Stimulated activated CD4-positive, alpha-beta T cell treated with anti-CD3 and anti-CD28 coated beads, Interleukin-2, amount 100 ng/mL, for 4 hours (primary cell): ENCODE measurements around the gene CYP24A1.
A peak's percentile ranks its signal among the peaks of the same experiment; 100 is the strongest.

Source experiments
- DNase-seq: peaks from one replicate; pipeline ENCODE4 v3.0.0-alpha.2; 2020; ENCODE audit warnings: low read depth

The CYP24A1 gene

DNA sequence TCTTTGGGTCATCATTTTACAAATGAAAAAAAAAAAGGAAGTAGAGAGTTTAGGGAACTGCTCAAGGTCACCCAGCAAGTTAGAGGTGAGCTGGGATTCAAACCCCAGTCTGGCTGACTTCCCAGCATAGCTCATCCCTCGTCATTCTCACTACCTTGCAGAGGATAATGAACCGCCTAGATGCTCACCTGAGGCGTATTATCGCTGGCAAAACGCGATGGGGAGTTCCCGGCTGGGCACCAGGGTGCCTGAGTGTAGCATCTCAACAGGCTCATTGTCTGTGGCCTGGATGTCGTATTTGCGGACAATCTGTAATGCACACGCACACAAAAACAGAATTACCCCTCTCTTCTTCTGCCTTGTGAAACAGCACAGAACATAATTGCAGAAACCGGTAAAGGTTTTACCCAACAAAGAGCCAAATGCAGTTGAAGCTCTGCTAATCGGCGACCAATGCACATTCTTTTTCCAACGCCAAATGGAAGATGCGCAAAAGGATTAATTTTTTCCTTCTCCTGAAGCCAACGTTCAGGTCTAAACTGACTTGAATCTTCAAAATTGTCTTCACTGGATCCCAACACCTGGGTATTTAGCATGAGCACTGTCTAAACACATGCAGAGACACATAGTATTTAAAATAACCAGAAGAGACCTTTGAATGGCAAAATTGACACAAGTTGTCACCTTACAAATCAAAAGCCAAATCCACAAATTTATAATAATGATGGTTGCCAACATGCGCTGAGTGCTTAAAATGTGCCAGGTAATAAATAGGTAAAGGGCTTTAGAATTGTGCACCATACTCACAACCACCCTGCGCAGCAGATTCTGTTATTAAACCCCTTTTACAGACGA is 16.6 kb downstream of the CYP24A1 start:
- no peak for DNase-seq

DNA sequence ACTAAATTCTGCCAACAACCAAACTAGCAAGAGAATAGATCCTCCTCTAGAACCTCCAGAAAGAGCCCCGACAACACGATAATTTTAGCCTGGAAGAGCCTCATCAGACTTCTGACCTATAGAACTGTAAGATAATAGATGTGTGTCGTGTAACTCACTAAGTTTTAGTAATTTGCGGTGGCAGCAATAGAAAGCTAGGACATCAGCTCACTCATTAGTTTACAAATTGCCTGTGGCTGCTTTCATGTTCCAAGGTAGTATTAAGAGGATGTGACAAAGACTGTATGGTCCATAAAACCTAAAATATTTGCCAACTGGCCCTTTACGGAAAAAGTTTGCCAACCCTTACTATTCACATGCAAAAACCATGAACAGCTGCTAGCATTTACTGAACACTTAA is 17.3 kb downstream of the CYP24A1 start:
- no peak for DNase-seq

DNA sequence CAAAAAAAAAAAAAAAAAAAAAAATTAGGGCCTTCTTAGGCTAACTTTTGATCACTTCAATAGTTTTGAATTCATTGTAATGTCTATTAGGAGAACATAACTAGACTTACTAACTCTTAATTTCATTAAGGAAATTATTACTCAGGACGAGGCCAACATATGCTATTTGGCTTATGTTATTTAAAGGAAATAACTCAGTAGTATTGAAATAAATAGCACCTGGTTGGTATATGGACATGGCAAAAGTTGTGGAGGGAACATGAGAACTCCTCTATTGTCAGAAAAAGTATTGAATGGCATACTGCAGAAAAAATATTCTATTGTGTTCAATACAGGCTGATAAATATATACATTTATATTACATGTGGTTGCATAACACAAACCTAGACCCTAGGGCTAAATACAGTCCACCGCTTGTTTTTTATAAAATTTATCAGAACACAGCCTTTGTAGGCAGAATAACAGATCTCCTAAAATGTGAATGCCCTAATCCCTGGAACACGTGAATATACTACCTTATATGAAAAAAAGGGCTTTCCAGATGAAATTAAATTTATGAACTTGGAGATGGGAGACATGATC is 18.0 kb downstream of the CYP24A1 start:
- DNase-seq: no peak

DNA sequence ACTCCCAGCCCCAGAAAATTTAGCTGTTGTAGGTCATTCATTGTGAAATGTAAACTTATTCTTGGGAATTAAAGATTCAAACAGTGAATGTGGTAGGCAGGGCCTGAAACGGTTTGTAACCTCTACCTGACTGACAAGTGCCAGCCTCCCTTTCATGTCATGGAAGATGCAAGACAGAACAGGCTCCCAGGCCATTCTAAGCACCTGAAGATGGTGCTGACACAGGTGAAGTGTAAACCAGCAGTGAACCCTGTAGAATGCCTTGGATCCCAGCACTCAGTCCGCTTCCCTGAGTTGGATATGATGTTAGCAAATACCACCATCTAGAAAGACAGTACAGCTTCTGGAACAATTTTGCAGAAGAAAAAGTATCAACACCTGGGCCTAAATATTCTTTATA is 19.3 kb downstream of the CYP24A1 start:
- DNase-seq: no peak

DNA sequence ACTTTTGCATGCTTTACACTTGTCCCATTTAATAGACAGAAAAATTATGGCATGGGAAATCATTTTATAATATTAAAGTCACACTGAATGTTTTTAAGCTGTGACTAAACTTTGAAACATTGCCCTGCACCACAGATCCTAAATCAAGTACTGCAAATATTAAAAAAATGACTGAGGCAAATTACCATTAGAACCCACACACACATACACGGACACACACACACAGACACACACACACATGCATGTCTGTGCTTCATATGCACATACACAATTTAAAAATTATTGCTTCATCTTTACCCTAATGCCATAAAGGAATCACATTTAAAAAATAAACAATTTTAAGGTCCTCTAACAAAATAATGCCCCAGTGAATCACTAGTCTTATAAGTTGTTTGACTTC is 19.9 kb downstream of the CYP24A1 start:
- DNase-seq: no peak

DNA sequence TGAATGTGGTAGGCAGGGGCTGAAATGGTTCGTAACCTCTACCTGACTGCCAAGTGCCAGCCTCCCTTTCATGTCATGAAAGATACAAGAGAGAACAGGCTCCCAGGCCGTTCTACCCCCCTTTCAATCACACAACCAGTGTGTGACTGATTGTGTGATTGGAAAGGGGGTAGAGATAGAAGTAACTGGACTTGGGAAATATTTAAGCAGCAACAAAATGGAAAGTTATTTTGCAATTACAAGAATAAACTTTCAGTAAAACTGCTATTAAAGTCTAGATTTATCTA is 20.8 kb downstream of the CYP24A1 start:
- DNase-seq: no peak

DNA sequence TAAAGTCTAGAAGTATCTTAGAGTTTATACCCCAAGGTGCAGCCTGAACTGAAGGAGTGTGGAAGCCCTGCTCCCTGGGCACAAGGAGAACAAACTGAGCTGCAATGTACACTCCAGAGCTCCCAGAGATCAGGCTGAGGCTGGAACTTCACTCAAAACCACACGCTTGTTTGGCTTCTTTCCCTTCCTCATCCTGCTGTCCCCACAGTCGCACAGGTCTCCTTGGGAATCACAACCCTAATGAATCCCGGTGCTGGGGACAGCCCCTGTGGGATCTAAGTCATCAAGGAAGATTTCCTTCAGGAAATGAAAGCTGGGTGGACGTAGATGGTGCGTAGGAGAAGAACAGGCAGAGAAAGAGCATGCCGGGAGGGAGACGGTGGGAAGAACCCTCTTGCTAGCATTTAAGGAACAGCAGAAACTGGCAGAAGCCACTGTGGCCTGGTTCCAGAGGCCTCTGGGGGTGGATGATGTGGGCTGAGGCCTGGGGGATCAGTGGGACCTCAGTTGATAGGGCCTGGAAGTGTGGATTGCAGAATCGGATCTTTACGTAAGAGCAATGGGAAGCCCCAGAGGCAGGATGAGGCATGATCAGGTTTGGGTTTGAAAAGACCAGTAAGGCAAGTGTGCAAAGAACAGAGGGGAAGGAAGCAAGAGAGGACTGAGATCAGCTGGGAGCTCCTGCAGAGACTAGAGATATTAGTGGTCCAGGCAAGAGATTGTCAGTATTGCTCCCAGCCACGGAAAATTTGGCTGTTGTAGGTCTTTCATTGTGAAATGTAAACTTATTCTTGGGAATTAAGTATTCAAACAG is 21.4 kb downstream of the CYP24A1 start:
- no peak for DNase-seq

DNA sequence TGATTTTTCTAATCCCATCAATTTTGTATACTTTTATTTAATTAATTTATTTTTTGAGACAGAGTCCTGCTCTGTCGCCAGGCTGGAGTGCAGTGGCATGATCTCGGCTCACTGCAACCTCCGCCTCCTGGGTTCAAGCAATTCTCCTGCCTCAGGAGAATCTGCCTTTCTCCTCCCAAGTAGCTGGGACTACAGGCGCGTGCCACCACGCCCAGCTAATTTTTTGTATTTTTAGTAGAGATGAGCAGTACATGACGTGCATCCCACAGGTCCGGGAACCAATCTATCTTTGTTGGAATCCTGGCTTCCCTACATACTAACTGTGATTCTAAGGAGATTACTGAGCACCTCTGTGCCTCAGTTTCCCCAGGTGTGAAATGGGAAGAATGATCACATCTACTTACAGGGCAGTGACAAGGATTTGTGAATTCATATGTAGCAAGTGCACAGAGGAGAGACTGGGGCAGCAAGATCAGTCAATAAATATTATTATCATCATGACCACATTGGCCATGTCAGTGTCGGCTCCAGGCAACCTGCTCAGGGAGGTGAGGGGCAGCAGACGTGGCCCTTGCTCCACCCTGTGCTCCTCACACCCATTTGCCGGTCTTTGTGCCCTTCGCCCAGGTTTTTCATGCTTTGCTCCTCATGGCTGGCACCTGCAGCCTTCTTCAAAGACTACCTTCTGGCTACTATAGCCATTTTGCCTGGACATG is 22.1 kb downstream of the CYP24A1 start:
- DNase-seq: no peak

DNA sequence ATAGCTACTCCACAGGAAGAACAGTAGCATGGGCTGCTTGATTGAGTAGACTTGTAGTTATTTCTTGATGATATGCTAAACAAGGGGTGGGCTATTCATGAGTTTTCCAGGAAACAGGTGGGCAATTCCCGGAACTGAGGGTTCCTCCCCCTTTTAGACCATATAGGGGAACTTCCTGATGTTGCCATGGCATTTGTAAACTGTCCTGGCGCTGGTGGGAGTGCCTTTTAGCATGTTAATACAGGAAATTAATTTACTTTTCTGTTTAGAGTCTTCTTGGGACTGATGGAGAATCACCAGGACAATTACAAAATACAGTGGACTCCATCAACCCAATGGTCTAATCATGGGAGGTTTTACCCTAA is 22.7 kb downstream of the CYP24A1 start:
- peak; percentile 2 for DNase-seq

DNA sequence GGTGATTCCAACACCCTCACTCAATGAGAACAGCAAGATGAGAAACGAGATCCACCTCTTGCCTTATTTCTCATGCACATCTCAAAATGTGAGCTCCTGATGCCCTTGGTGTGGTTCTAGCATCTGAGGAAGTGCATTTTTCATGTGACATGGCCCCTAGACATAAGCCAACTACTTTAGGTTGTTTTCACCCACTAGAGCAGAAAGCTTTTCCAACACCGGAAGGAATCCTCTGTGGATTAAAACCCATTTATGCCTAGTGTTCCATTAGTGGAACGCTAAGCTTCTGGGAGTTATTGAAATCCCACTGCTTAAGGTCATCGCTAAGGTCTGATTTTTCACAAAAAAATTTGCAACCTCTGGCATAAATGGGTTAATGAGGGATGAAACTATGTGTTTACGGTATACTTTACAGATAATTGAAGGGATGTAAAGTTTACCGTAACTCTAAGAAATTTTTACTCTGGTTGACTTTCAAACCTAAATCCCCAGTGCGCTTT is 24.0 kb downstream of the CYP24A1 start:
- no peak for DNase-seq

DNA sequence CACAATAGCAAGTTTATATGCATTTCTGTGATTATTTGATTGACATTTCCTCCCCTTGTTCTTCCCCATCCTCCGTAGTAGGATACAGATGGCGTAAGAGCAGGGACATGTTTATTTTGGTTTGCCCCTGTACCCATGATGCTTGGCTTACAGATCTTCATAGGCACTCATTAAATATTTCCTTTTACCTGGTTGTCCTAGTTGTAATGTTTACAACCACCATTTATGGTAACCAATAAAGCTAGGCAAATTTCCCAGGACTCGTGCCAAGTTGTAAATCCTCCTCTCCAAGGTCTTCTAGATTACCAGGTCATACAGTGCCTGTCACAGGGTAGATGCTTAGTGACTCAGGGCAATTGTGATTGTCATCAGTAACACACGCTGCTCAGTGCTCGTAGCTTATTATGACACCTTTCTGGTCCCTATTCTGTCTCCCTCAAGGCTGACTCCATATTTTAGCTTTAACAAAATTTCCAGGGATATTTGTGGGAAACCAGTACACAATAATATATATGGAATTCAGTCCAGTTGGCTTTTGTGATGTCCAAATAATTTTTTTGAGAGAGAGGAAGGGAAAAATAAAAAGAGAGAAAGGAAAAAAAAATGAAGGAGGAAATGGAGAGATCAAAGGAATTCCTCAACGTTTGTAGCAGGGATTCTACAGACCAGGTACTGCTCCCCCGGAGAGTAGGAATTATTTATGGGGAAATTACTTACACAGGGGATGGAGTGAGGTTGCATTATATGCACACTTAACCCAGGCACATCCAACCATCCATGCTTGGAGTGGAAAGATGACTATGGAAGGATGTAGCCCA is 24.6 kb downstream of the CYP24A1 start:
- no peak for DNase-seq

DNA sequence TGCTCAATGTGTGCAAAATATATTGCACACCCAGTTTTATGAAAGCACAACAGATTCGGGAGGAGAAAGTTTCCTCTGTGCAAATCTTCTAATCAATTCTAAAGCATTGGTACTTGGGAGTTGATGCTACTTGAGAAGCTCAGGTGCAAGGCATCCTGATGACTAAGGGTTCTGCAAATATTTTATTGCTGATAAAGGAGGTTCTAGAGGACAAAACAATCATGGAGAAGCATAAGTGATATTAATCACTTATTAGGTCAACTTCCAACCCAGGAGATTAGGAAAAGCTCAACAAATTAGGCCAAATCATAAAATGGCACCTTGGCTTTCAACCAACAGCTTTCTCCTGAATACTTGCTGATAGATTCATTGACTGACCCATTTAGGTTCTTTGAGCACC is 27.1 kb downstream of the CYP24A1 start:
- DNase-seq: no peak

DNA sequence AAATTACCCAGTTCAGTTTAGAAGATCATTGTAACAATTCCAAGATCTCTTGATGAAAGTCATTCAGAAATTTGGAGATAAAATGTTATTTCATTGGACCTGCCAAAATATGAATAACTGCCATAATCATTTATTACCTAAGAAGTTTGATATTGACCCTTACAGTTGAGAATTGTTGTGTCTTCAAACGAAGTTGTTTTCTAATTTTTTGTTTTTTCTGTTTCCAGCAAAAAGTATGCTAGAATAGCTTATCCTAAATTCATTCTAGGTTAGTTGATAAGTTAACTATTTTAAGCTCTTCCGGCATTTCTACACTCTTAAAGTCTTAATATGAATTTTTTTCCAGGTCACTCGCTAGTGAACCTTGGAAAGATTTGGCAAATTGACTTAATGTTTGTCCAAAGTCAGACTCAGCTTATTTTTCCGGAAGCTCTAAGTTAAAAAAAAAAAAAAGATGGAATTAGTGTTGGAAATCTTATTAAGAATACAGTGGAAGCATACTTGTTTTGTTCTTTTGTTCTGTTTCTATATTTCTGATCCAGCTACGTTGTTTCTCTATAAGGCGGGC is 28.9 kb downstream of the CYP24A1 start:
- DNase-seq: no peak

DNA sequence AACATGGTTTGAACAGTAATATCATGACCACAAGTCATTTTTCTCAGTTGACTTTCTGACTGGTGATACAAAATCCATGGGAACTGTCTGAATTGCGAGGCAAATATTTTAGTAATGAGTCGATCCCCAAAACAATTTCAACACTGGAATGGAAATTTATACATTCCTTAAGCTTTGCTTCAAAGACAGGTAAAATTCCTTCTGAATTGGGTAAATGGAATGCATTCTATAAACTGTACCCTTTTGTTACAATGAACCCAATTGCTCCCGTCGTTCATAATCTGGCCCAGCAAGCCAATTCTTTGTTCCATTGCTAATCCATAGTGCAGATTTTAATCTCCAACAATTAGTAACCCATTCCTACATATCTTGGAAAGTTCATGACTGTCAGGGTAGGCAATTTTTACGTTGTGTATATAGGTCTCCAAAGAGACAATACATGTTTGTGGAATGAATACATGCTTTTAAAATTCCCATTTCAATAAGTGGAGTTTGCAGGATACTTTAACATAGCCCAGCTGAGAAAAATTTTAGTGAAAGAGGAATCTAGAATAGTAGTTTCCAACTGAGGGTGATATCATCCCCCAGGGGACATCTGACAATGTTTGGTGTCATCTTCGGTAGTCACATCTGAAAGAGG is 32.7 kb downstream of the CYP24A1 start:
- no peak for DNase-seq

DNA sequence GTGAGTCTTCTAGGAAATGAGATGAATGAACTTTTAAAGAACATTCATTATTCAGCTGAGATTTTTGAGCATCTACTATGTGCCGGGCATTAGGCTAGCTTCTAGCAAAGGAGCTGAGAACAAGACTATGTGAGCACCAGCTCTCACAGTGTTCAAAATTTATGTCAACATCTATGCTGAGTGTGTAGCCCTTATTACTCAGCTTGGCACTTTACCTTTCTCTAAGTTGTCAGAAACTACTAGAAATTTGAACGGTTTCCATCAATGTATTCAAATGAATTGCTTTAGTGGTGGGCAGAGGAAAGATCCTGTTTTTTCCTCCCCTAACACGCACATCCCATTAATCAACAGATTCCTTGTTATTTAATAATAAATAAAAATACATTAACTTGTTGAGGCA is 33.3 kb downstream of the CYP24A1 start:
- DNase-seq: no peak

DNA sequence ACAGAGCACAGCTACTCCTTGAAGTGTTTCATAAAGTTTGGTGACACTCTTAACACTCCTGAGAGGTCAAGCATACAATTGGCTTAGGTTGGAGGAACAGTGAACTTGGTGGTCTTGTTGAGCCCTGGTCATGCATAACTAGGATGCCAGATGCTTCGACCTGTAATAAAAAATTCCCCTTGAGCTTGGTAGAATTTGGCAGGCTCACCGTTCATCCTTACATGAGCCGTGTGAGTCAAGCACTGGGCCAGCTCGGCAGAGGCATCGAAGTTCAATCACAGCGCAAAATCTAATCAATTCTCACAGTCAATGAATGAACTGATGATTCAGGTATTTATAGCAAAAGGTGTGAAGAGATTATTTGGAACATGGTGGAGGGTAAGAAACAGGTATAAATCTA is 33.7 kb downstream of the CYP24A1 start:
- DNase-seq: no peak

DNA sequence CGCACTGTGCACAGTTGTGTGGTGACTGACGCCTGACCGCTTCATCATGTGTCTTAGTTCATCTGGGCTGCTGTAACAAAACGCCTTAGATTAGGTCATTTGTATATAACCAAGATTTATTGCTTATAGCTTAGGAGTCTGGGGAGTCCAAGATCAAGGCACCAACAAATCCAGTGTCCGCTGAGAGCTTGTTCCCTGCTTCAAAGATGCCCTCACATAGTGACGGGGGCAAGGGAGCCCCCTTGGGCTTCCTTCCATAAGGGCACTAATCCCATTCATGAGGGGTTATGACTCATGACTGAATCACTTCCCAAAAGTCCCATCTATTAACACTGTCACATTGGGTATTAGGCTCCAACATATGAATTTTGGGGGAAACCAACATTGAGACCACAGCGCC is 34.6 kb downstream of the CYP24A1 start:
- DNase-seq: no peak

DNA sequence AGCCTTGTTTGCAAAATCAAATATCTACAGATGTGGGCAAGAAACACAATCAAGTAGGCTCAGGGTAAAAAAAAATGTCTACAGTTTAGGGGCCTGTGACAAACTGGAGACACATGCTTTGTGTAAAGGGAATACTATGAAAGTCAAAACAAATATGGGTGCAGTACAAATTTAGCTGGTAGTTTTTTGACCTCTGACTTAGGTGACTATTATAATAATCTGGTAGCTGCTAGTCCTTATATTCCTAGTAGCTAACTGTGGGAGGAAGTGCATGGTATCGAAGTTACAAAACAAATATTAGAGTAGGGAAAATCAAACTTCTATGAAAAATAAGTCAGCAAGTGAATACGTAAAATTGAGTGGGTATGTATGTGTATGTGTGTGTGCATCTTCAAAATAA is 35.4 kb downstream of the CYP24A1 start:
- DNase-seq: no peak

DNA sequence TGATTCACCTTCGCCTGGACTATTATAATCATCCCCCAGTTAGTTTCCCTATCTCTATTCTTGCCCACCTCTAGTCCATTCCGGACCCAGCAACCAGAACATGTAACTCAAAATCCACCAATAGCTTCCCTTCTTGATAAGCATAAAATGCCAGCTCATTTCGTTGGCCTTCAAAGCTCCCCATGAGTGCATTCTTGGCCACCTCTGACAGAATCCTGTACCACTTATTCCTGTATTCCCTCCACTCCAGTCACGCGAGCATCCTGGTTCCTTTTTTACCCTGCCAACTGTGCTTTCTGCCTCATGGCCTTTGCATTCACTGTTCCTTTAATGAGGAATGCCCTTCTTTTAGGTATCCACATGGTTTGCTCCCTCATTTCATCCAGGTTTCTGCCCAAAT is 36.7 kb downstream of the CYP24A1 start:
- no peak for DNase-seq

DNA sequence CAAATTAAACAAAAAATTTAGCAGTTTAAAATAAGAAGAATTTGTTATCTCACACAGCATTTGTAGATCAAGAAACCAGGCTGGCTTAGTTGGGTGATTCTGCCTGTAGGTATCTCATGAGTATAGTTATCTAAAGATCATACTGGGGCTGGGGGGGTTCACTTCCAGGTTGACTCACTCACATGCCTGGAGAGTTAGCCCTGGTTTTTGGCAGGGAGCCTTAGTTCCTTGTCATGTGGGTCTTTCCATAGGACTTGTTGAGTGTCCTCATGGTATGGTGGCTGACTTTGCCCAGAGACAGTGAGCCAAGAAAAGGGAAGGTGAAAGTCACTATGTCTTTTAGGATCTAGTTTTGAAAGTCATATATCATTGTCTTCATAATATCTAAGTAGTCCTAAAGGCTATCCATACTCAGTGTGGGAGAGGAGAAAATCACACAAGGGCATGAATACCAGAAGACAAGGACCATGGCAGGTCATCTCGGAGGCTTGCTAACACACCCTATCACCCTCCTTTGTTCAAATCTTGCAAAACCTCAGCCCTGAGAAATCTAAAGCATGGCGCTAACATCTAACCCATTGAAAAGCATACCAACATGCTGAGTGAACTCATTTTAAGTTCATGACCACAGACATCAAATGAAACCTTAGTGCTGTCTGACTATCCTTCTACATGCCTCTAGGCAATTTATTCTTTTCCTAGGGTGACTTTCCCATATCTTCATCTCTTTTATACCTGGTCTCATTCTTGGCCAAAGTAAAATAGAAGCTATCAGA is 39.2 kb downstream of the CYP24A1 start:
- no peak for DNase-seq
